AG08395 (cell line): Measurements from ENCODE around the gene MAGI1.
"Not testable (repeated sequence)": the region's sequence is repeated elsewhere in the genome, so short reads cannot be mapped to it uniquely, and the experiment has no call there.

Source experiments
- DNase-seq: peaks from one replicate; pipeline ENCODE4 v3.0.0; 2012; ENCODE audit warnings: mixed read lengths, low spot score

Gene MAGI1

GRCh38 chr3:65588884-65589283 lies 449.8 kb downstream of the MAGI1 start:
- DNase-seq, result no peak

DNA sequence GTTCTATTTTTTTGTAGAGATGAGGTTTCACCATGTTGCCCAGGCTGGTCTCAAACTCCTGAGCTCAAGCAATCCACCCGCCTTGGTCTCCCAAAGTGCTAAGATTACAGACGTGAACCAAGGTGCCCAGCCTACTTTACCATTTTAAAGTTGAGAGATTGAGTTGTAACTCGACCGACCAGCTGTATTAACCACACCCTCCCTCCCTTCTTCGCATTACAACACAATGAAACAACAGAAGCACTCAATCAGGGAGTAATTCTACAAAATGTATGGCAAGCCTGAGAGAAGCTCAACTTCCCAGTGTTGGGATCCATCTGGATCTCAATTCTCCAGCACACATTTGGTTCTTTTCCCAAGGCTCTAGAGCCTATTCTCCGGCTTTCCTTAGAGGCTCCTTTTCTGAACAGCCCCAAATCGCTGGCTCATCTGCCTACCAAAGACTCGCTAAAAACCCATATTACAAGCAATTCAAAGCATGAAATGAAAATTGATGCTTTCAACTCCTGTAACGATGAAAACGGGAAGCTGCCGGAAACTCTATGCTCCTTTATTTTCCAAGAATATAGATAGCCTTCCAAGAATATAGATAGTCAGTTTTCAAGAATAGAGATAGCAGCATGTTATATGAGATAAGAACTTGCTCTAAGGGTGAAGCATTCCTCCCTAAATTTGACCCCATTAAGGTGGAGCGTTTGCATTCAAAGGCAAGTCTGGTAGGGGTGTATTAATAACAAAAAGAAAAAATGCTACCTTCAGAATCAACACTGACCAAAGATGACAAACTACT lies 450.9 kb downstream of the MAGI1 start:
- DNase-seq, result no peak

- DNase-seq, result no peak
These were observed 453.8 kb downstream of the MAGI1 start for GRCh38 chr3:65584913-65585312.

DNA sequence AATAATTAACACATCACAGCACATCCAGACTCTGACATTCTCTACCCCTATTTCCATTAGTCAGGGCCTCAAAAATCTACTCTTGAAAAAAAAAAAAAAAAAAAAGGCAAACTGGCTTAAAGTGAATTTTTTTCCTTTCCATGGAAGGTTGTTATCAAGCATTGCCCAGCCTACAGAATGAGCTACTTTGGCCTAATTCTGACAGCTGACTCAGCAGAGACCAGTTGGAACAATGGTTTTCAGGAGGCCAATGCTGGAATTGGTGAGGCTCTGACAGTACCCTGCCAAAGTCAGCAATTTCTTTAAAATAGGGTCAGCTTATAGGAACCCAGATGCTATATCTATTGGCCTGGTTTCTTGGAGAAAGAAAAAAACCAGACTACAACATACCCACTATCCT lies 454.7 kb downstream of the MAGI1 start:
- no peak for DNase-seq

DNA sequence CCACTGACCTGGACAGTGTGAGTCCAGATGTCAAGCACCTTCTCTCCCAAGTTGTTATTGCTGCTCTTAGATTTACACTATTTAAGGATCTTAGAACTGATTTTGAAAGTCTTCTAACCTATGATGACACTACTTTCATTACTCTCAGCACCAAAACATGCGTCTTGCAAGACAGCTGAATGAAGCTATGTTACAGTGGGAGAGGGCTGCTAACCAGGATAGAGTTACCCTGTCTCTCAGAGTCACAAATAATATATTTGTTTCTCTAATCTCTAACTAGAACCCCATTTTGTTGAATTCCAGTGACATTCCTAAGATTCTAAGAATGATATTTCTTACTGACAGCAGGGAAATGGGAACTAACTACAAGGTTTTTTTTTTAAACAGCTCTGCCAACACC lies 455.5 kb downstream of the MAGI1 start:
- DNase-seq, result no peak

DNA sequence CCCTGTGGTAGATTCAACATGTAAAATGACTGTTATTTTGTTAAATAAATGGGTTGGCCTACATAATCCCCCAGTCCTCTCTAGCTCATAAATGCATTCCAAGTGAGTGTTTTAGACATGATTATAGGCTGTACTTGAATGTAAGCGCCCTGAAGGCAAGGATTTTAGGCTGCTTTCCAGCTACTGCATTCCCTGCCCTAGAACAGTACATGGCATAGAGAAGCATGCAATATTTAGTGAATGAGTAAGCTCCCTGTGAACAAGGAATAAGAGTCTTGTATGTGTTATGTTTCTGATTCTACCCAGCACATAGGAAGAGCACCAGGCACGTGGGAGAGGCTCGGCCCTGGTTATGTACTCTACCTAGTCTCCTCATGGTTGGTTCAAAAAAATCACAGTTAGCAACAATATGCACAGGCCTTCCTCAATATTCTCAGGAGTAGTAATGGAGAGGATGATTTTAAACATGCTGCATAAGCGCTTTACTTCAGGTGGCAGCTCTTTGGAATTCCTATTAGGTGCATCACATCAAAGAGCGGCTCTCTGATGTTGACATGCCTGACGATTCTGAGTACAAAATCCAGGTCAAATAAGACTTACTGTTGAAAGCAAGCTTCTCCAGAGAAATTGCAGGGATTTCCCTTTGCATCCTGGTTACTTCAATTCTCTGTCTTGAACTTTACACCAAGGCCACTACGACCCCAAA lies 456.6 kb downstream of the MAGI1 start:
- DNase-seq, result no peak

DNA sequence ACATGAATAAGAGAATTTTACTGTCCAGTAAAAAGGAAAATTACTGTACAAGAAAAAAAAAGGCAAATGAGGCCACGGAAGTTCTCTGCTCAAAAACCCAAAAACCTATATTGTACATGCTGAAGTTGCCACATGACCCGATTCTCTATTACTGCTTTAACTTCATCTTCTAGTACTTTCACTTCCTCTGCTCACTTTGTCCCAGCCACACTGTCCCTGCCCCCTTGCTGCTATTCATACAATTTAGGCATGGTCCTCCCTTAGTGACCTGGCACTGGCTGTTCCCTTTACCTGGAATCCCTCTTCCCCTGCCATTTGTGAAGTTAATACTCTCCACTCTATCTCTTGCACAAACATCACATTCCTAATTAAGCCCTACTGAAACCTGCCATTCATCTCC lies 457.4 kb downstream of the MAGI1 start:
- no peak for DNase-seq

GRCh38 chr3:65578861-65579260 lies 459.9 kb downstream of the MAGI1 start:
- DNase-seq, result no peak

DNA sequence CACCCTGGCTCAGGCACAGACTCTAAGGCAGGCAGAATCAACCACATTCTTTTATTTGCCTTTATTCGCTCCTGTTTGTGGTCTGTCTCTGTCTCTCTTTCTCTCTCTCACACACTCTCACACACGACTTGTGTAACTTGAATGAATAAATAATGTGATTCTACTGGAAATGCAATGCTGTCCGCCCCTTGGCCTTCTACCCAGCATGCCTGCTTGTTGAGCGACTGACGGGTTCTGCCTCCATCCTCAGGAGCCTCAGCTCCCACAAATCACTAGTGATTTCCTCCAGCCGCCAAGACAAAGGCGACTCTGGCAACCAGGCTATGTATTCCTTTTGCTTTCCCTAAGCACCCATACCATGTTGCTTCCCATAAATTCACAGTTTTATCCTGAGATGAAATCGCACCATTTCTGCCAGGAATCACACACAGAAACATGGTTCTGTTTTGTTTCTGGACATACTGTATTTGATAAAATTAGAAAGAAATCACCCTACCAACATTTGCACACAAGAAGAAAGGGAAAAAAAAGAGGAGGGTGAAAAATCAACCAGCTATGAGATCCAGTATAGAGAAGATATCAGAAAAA lies 460.8 kb downstream of the MAGI1 start:
- DNase-seq, result no peak

DNA sequence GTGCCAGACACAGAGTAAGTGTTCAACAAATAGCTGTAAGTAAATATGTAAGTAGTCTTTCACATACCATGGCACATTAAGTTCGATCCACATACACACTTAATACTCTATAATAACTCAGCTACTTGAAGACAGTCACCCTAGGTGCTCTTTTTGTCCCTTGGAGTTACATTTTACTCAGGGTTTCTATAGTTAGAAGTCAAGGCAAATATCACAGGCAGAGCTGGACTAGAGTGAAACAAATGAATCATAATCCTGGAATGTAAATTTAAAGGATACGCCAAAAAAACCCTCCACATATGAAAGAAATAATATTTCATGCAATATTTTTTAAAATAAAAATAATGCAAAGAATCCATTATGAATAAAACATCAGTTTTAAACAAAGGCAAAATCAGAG lies 461.8 kb downstream of the MAGI1 start:
- DNase-seq, result no peak

DNA sequence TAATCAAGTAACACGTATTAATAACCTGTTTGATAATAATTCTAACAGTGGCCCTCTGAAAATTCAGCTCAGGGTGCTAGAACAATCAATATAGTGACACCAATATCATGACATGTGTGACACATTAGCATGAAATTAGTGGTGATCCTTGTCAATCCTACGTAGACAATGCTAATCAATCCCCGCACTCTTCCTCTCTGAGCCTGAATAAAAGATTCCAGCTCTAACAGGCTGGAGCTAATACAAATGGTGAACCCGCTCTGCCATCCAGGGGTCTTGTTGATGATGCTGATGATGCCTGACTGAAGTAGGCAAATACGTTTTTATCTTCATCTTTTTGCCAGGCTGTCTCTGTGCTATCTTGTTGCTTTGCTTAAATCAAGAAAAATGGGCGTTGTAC lies 462.5 kb downstream of the MAGI1 start:
- no peak for DNase-seq

DNA sequence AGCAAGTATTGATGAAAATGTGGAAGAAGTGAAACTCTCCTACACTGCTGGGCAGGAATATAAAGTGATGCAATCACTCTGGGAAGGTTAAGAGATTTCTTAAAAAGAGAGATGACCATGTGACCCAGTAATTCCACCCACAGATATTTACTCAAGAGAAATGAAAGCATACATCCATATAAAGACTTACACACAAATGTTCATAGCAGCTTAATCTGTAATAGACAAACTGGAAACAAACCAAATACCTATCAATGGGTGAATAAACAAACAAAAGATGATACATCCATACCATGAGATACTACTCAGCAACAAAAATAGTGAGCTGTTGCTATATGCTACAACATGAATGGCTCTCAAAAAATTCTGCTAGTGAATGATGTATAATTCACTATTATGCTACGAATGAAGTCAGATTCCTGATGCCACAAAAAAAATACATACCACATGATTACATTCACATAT lies 463.3 kb downstream of the MAGI1 start:
- DNase-seq, result peak; percentile 22

DNA sequence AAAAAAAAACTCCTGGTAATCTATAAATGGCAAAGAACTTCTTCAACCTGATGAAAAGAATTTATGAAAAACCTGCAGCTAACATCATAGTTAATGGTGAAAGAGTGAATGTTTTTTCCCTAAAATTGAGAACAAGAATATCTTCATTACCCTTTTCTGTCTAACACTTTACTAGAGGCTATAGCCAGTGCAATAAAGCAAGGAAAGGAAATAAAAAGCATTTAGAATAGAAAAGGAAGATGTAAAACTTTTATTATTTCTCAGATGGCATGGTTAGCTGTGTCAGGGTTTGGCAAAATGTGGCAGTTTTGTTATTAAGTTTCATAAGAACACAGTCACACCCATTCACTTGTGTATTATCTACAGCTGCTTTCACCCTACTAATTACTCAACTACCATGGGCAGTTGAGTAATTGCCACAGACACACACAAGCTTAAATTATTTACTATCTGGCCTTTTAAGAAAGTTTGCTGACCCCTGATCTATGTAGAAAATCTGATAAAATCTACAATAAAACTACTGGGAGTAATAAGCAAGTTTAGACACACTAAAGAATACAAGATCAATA lies 465.1 kb downstream of the MAGI1 start:
- no peak for DNase-seq

GRCh38 chr3:65572175-65572777 lies 466.4 kb downstream of the MAGI1 start:
- no peak for DNase-seq

DNA sequence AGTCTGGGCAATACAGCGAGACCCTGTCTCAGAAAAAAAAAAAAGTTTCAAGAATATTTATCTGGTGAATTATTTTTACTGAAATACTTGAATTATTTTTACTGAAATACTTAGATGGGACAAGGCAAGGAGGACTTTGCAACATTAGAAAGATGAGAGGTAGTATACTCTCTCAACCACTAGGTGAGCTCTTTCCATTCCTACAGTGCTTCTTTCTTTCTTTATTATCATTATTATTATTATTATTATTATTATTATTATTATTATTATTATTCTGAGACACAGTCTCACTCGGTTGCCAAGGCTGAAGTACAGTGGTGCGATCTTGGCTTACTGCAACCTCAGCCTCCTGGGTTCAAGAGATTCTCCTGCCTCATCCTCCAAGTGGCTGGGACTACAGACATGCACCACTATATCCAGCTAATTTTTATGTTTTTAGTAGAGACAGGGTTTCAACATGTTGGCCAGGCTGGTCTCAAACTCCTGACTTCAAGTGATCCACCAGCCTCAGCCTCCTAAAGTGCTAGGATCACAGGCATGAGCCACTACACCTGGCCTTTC lies 468.8 kb downstream of the MAGI1 start:
- no peak for DNase-seq

DNA sequence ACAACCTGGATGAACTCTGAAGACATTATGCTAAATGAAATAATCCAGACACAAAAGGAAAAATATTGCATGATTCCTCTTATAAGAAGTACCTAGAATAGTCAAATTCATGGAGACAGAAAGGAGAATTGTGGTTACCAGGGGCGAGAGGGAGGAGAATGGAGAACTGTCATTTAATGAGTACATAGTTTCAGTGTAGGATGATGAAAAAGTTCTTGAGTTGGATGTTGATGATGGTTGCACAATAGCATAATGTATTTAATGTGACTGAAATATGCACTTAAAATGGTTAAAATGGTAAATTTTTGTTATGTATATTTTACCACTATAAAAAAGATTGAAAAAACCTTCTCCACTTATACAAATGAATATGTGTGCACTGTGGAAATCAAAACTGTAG lies 469.6 kb downstream of the MAGI1 start:
- no peak for DNase-seq

GRCh38 chr3:65568497-65568896 lies 470.2 kb downstream of the MAGI1 start:
- DNase-seq, result no peak

DNA sequence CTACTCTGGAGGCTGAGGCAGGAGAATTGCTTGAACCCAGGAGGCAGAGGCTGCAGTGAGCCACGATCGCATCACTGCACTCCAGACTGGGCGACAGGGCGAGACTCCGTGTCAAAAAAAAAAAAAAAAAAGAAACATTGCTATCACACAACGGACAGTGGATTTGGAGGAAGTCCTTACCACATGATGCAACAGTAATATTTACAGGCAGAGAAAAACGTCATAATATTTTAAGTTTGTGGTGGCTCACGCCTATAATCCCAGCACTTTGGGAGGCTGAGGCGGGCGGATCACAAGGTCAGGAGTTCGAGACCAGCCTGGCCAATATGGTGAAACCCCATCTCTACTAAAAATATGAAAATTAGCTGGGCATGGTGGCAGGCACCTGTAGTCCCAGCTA lies 473.0 kb downstream of the MAGI1 start:
- DNase-seq, result not testable (repeated sequence)

DNA sequence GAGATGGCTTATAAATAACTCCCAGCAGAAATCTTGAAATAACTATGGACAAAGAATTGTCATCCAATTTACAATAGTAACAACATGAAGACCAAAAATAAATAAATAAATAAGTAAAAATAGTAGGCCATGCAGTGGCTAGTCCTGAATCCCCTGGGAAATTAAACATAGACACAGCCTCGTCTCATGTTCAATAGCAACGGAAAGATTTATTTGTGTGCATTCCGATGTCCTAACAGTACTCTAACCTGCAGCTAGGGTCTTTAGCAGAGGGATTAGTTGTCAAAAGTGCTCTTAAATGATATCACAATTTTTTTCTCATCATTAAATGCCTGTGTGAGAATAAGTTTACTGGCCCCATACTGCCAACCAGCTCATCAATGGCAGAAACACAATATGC lies 474.2 kb downstream of the MAGI1 start:
- DNase-seq, result no peak

- no peak for DNase-seq
These were observed 474.9 kb downstream of the MAGI1 start for GRCh38 chr3:65563861-65564260.

DNA sequence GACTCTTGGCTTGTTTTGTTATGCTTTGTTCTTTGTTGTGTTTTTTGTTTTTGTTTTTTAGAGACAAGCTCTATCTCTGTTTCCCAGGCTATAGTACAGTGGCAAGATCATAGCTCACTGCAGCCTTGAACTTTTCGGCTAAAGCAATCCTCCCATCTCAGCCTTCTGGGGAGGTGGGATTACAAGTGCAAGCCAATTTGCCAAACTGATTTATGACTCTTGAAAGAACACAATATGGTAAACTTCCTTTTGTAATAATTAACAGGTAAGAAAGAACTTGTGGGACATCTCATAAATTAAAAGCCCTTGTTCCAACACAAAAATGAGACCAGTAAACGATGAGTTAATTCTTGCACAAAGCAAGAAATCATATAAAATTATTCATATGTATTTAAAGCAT lies 476.3 kb downstream of the MAGI1 start:
- DNase-seq, result no peak

DNA sequence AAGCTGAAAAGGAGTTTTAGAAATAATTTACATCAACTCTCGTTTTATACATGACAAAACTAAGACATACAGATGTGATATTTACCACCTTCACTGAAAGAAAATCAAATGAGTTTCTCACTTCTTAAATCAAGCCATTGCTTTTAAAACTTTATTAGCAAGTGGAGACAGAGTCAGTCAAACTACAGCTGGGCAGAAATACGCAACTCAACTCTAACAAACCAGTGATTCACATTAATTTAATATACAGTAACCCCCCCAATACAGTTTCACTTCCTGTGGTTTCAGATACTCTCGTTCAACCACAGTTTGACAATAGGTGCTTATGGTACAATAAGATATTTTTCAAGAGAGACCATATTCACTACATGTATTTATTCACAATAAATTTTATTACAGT lies 477.1 kb downstream of the MAGI1 start:
- no peak for DNase-seq
